IMR-90 (cell line): ENCODE measurements around the gene SLC39A2. TPM values are rescaled to one million over a fixed set of nuclear protein-coding genes. Genes with fewer than 3 reads are reported as not detected.

Experiments used
- ATAC-seq: fragments of 200-7000 bp; cut with Tn5 transposase; 2 replicates; pipeline ENCODE4 v1.9.1; 2020; ENCODE audit warnings: low read depth, mild to moderate bottlenecking, moderate library complexity
- BruUV-seq: library from RNA; stranded (reverse); fragments of 400-500 nt; replicated peaks from 2 replicates; lab custom pipeline; 2021; lab: Mats Ljungman, UMichigan
- CTCF ChIA-PET: fragments of 300-600 bp; formaldehyde crosslinking; extraction: SDS; loops from one replicate; lab custom pipeline; 2021; ENCODE audit warnings: antibody characterized with exemption; lab: Yijun Ruan, JAX
- POLR2A ChIA-PET: fragments of 300-600 bp; sonication (Branson Sonifier 250); formaldehyde crosslinking; loops from one replicate; lab custom pipeline; 2022; ENCODE audit warnings: antibody characterized with exemption; ENCODE audit not compliant: unreplicated experiment; lab: Charles Lee
- DNase-seq: peaks from one replicate; pipeline ENCODE4 v3.0.0; 2013
- H2AFZ ChIP-seq: replicated peaks from 2 replicates; pipeline ENCODE3; 2013; ENCODE audit warnings: low read length, mild to moderate bottlenecking; ENCODE audit not compliant: poor library complexity
- H2AK5ac ChIP-seq: 2 replicates; pipeline ENCODE4 v1.6.1; 2013; ENCODE audit warnings: low read depth, low read length, inconsistent platforms
- H2AK9ac ChIP-seq: replicated peaks from 2 replicates; pipeline ENCODE3; 2013; ENCODE audit warnings: mild to moderate bottlenecking, low read depth, low read length, moderate library complexity; ENCODE audit not compliant: poor library complexity
- H2BK120ac ChIP-seq: 2 replicates; pipeline ENCODE4 v1.6.1; 2013; ENCODE audit warnings: low read depth, low read length, inconsistent platforms
- H2BK15ac ChIP-seq: 3 replicates; pipeline ENCODE4 v1.6.1; 2013; ENCODE audit warnings: low read depth, low read length, inconsistent platforms
- H2BK20ac ChIP-seq: 2 replicates; pipeline ENCODE4 v1.6.1; 2013; ENCODE audit warnings: low read depth, mild to moderate bottlenecking, inconsistent platforms, low read length, moderate library complexity
- H2BK5ac ChIP-seq: 2 replicates; pipeline ENCODE4 v1.6.1; 2013; ENCODE audit warnings: mild to moderate bottlenecking, low read depth, low read length, inconsistent platforms; ENCODE audit not compliant: poor library complexity, severe bottlenecking
- H3K14ac ChIP-seq: replicated peaks from 2 replicates; pipeline ENCODE4 v1.6.1; 2013; ENCODE audit warnings: low read depth, low read length, inconsistent platforms
- H3K18ac ChIP-seq: 2 replicates; pipeline ENCODE4 v1.6.1; 2013; ENCODE audit warnings: low read depth, low read length, control low read depth
- H3K23ac ChIP-seq: 2 replicates; pipeline ENCODE4 v1.6.1; 2013; ENCODE audit warnings: low read depth, low read length, inconsistent platforms
- H3K27ac ChIP-seq: 2 replicates; pipeline ENCODE4 v1.5.1; 2013; ENCODE audit warnings: mild to moderate bottlenecking, control low read depth, low read length; ENCODE audit not compliant: insufficient read depth
- H3K27me3 ChIP-seq: 2 replicates; pipeline ENCODE4 v1.6.1; 2013; ENCODE audit warnings: low read length; ENCODE audit not compliant: control insufficient read depth, insufficient read depth
- H3K36me3 ChIP-seq: 2 replicates; pipeline ENCODE4 v1.6.1; 2013; ENCODE audit warnings: low read length, mixed read lengths; ENCODE audit not compliant: control insufficient read depth, insufficient read depth
- H3K4ac ChIP-seq: 2 replicates; pipeline ENCODE4 v1.6.1; 2013; ENCODE audit warnings: low read depth, low read length, inconsistent platforms
- H3K4me1 ChIP-seq: 2 replicates; pipeline ENCODE4 v1.6.1; 2013; ENCODE audit warnings: low read length, mixed read lengths; ENCODE audit not compliant: control insufficient read depth, insufficient read depth
- H3K4me2 ChIP-seq: 2 replicates; pipeline ENCODE4 v1.6.1; 2013; ENCODE audit warnings: low read depth, mild to moderate bottlenecking, control low read depth, low read length, moderate library complexity
- H3K4me3 ChIP-seq: 2 replicates; pipeline ENCODE4 v1.5.1; 2013; ENCODE audit warnings: low read depth, mild to moderate bottlenecking, control low read depth, low read length, moderate library complexity; ENCODE audit not compliant: insufficient read depth
- H3K56ac ChIP-seq: 2 replicates; pipeline ENCODE4 v1.6.1; 2013; ENCODE audit warnings: low read length, inconsistent platforms; ENCODE audit not compliant: insufficient read depth; ENCODE audit errors: extremely low read depth
- H3K79me1 ChIP-seq, 2 experiments: 2 replicates each; pipeline ENCODE4 v1.6.1; 2013; ENCODE audit warnings: low read length in 2 of 2, inconsistent platforms in 1 of 2, low read depth in 1 of 2
- H3K9ac ChIP-seq: 2 replicates; pipeline ENCODE4 v1.6.1; 2013; ENCODE audit warnings: low read depth, low read length, control low read depth
- H3K9me1 ChIP-seq: 2 replicates; pipeline ENCODE4 v1.6.1; 2013; ENCODE audit warnings: low read length, inconsistent platforms; ENCODE audit not compliant: insufficient read depth
- H3K9me3 ChIP-seq: 2 replicates; pipeline ENCODE4 v1.6.1; 2013; ENCODE audit warnings: low read length; ENCODE audit not compliant: control insufficient read depth, insufficient read depth
- H4K20me1 ChIP-seq: 2 replicates; pipeline ENCODE4 v1.6.1; 2013; ENCODE audit warnings: low read length, inconsistent platforms; ENCODE audit not compliant: insufficient read depth
- H4K5ac ChIP-seq: 2 replicates; pipeline ENCODE4 v1.6.1; 2013; ENCODE audit warnings: mild to moderate bottlenecking, low read depth, low read length, control low read depth
- H4K8ac ChIP-seq, 2 experiments: 2 replicates each; pipeline ENCODE4 v1.6.1; 2013; ENCODE audit warnings: low read depth in 2 of 2, low read length in 2 of 2, control low read depth in 1 of 2, inconsistent platforms in 1 of 2
- H4K91ac ChIP-seq: 2 replicates; pipeline ENCODE4 v1.6.1; 2013; ENCODE audit warnings: low read depth, low read length, inconsistent platforms; ENCODE audit not compliant: insufficient read depth
- BHLHE40 ChIP-seq: fragments of 150-350 bp; IDR thresholded peaks from 2 replicates; pipeline ENCODE4 v1.6.1; 2016; ENCODE audit warnings: mild to moderate bottlenecking, low read depth, low read length
- CEBPB ChIP-seq: IDR thresholded peaks from 2 replicates; pipeline ENCODE4 v1.6.1; 2012; ENCODE audit warnings: low read depth, low read length, improper control_type of control experiment
- CHD1 ChIP-seq: IDR thresholded peaks from 2 replicates; pipeline ENCODE4 v1.6.1; 2012; ENCODE audit warnings: low read depth, low read length, improper control_type of control experiment
- MAFK ChIP-seq: IDR thresholded peaks from 2 replicates; pipeline ENCODE4 v1.6.1; 2012; ENCODE audit warnings: low read depth, low read length, improper control_type of control experiment
- MXI1 ChIP-seq: IDR thresholded peaks from 2 replicates; pipeline ENCODE4 v1.6.1; 2012; ENCODE audit warnings: low read depth, mild to moderate bottlenecking, low read length, moderate library complexity, borderline replicate concordance
- NFE2L2 ChIP-seq: fragments of 150-350 bp; IDR thresholded peaks from 2 replicates; pipeline ENCODE4 v1.6.1; 2016; ENCODE audit warnings: low read depth, mild to moderate bottlenecking, low read length
- POLR2A ChIP-seq: IDR thresholded peaks from 2 replicates; pipeline ENCODE4 v1.6.1; 2012; ENCODE audit warnings: mild to moderate bottlenecking, low read depth, low read length
- RAD21 ChIP-seq: IDR thresholded peaks from 2 replicates; pipeline ENCODE4 v1.6.1; 2012; ENCODE audit warnings: low read length, improper control_type of control experiment
- RCOR1 ChIP-seq: IDR thresholded peaks from 2 replicates; pipeline ENCODE4 v1.6.1; 2012; ENCODE audit warnings: mild to moderate bottlenecking, low read length, improper control_type of control experiment; ENCODE audit not compliant: insufficient replicate concordance
- RFX5 ChIP-seq: IDR thresholded peaks from 2 replicates; pipeline ENCODE4 v1.8.0; 2012; ENCODE audit warnings: low read depth, mild to moderate bottlenecking, low read length, moderate library complexity
- SMC3 ChIP-seq: fragments of 150-350 bp; IDR thresholded peaks from 2 replicates; pipeline ENCODE4 v1.6.1; 2016; ENCODE audit warnings: low read depth, mild to moderate bottlenecking, antibody characterized with exemption, low read length, moderate library complexity
- WGBS, 2 experiments: methylation state at CpG; one replicate each; pipeline versions ENCODE4 v1.1.5 to v1.1.7; 2013; ENCODE audit warnings: missing lambda C conversion rate in 2 of 2; ENCODE audit not compliant: insufficient read length in 1 of 2; ENCODE audit errors: extremely low coverage in 2 of 2; 5-methylcytosine and 5-hydroxymethylcytosine counted together
- dilution Hi-C: fragments of 300-500 bp; cut with HindIII; formaldehyde crosslinking; loops from one replicate; pipeline ENCODE4 v1.14.3; 2018; ENCODE audit warnings: low sequenced_read_pairs; ENCODE audit not compliant: unreplicated experiment
- in situ Hi-C: fragments of 300-500 bp; cut with MboI; formaldehyde crosslinking; loops from 3 replicates; pipeline ENCODE4 v1.14.3; 2019; ENCODE audit warnings: low sequenced_read_pairs, inconsistent platforms, mixed read lengths
- intact Hi-C: fragments of 100-400 bp; cut with micrococcal nuclease; formaldehyde crosslinking; loops from 2 replicates; pipeline ENCODE4 v1.10.0; 2022
- polyA plus RNA-seq, 3 experiments: library from polyadenylated mRNA; depleted of rRNA; stranded (reverse); fragments of >200 nt; gene quantifications; 2 replicates each; pipeline ENCODE4 v1.2.3, GENCODE V29; 2012; ENCODE audit warnings: low replicate concordance in 1 of 3
- total RNA-seq: library from RNA; depleted of rRNA; stranded (reverse); fragments of >200 nt; gene quantifications from 2 replicates; pipeline ENCODE4 v1.2.3, GENCODE V29; 2012
- TF ChIP-seq, protein P1 (sequence below): conservative IDR thresholded peaks from 2 replicates; pipeline ENCODE4 v1.5.1; 2012; ENCODE audit warnings: mild to moderate bottlenecking, low read depth, low read length, improper control_type of control experiment
- TF ChIP-seq, protein P2 (sequence below): fragments of 150-350 bp; IDR thresholded peaks from 2 replicates; pipeline ENCODE4 v1.6.1; 2017; ENCODE audit warnings: mild to moderate bottlenecking, antibody characterized with exemption, low read length, low read depth

SLC39A2 gene
- total and polyA plus RNA-seq, 2 of the 4 experiments (the other 2 are of a cell fraction): not detected

DNA sequence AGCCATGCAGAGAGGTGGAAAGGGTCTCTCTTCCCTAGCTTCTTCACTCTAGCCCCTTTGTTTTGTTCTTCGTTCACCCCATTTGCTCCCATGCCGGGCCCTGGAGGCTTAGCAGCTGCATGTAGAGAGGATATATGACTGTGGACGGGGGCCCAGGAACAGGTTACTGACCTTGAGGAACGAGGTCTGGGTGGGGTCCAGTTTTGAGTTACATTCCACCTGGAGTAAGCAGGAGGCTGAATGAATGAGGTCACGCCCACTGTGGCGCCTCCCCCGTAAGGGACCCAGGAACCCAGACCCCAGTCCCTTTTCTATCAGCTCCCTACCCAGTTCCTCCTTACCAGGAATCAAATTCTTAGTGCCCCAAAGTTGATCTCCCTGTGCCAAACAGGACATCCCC lies 19.2 kb downstream of the SLC39A2 start (continued):
- TF ChIP-seq, protein P1, sequence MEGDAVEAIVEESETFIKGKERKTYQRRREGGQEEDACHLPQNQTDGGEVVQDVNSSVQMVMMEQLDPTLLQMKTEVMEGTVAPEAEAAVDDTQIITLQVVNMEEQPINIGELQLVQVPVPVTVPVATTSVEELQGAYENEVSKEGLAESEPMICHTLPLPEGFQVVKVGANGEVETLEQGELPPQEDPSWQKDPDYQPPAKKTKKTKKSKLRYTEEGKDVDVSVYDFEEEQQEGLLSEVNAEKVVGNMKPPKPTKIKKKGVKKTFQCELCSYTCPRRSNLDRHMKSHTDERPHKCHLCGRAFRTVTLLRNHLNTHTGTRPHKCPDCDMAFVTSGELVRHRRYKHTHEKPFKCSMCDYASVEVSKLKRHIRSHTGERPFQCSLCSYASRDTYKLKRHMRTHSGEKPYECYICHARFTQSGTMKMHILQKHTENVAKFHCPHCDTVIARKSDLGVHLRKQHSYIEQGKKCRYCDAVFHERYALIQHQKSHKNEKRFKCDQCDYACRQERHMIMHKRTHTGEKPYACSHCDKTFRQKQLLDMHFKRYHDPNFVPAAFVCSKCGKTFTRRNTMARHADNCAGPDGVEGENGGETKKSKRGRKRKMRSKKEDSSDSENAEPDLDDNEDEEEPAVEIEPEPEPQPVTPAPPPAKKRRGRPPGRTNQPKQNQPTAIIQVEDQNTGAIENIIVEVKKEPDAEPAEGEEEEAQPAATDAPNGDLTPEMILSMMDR: no peak
- TF ChIP-seq MAFK: no peak

DNA sequence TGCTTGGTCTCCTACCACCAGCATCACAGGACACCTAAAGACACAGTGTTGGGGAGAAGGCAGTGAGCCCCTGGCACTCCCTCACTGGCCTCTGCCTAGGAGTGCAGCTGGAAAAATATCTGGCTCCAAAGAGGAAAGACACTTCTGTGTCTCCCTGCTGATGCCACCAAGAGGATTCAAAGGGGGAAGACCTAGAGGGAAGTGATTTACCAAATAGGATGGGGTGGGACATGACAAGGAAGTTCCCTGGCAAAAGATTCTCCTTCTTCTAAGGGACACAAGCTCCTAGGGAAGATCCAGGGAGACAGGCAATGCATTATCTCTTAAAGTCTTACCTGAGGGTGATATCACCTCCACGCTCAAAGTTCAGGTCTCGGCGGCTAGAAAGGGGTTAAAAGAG lies 19.7 kb downstream of the SLC39A2 start:
- H3K9me1 ChIP-seq: no peaks in the 10 kb centered on the region
- dilution Hi-C loops (no loop called here), in situ Hi-C loops (loop anchor here (5.0 kb wide), 1 partner anchor 84 kb away; the partner anchor contains the start of gene TMEM253), intact Hi-C loops (no loop called here)
- no peaks in the 10 kb centered on the region for H3K9me3 ChIP-seq
- ChIA-PET CTCF (interaction anchor here (1.0 to 1.1 kb wide), 4 partner anchors 13 to 86 kb away, joined by 3 to 4 read pairs (median 3); no protein-coding TSS in a partner anchor), POLR2A (no interaction called here)
- H2BK20ac ChIP-seq: no peak overlapping the region
- no peak overlapping the region for H3K4ac ChIP-seq
- H3K36me3 ChIP-seq: no peaks in the 10 kb centered on the region
- H3K27me3 ChIP-seq: peaks cover 39% of the 10 kb centered on the region
- no peak overlapping the region for H3K56ac ChIP-seq
- H4K8ac ChIP-seq: no peak overlapping the region
- no peak overlapping the region for H2AFZ ChIP-seq
- H4K91ac ChIP-seq: no peak overlapping the region
- no peaks in the 10 kb centered on the region for H3K4me1 ChIP-seq
- no peaks in the 10 kb centered on the region for H3K79me1 ChIP-seq
- ATAC-seq (no peak), DNase-seq (no peak)
- no peak overlapping the region for H2BK5ac ChIP-seq
- no peak overlapping the region for H3K14ac ChIP-seq
- no peak overlapping the region for H2AK5ac ChIP-seq
- no CpG with 5 or more reads among the region's 3 CpGs for WGBS, 2 experiments
- no peak overlapping the region for H3K9ac ChIP-seq
- no peak overlapping the region for H2BK15ac ChIP-seq
- H2AK9ac ChIP-seq: no peak overlapping the region
- no peak overlapping the region for H2BK120ac ChIP-seq
- H4K20me1 ChIP-seq: no peaks in the 10 kb centered on the region
- BruUV-seq: no TSS peak
- no peak overlapping the region for H3K4me3 ChIP-seq
- no peak overlapping the region for H3K18ac ChIP-seq
- H4K5ac ChIP-seq: no peak overlapping the region
- H3K23ac ChIP-seq: no peak overlapping the region
- H3K27ac ChIP-seq: no peak overlapping the region
- H3K4me2 ChIP-seq: no peak overlapping the region
- TF ChIP-seq NFE2L2 (no peak), POLR2A (no peak), CHD1 (no peak), CEBPB (no peak), MAFK (no peak), BHLHE40 (no peak), RCOR1 (no peak), SMC3 (no peak), RAD21 (no peak), RFX5 (no peak), MXI1 (no peak)
- TF ChIP-seq, protein P2, sequence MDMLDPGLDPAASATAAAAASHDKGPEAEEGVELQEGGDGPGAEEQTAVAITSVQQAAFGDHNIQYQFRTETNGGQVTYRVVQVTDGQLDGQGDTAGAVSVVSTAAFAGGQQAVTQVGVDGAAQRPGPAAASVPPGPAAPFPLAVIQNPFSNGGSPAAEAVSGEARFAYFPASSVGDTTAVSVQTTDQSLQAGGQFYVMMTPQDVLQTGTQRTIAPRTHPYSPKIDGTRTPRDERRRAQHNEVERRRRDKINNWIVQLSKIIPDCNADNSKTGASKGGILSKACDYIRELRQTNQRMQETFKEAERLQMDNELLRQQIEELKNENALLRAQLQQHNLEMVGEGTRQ: no peak
- TF ChIP-seq, protein P1: no peak
